ENCODE measurements around the gene CAMK2N1. TPM values are rescaled to one million over a fixed set of nuclear protein-coding genes. Genes with fewer than 3 reads are reported as not detected.
A peak's percentile ranks its signal among the peaks of the same experiment; 100 is the strongest.

CAMK2N1 gene
- total RNA-seq, 1 experiment from 2014 or later = 10.1 TPM

- ATAC-seq = no peak
- TF ChIP-seq ZSCAN18 (CRISPR knock-in tag; IDR thresholded peaks at IDR 0.05) = no peak
- no peak for DNase-seq (ENCODE audit: low spot score)
- ChIA-PET CTCF (interaction anchor here (1.3 to 2.6 kb wide), 3 partner anchors 13 to 154 kb away, joined by 4 to 10 read pairs (median 6); partner anchors contain the start of gene DDOST), POLR2A (no interaction called here)
- Mint-ChIP-seq H3K4me1 (peaks cover 4% of the 10 kb centered on the region; the same call in 1 of the 2 replicates), H3K36me3 (peaks cover 2% of the 10 kb centered on the region; the same call in 1 of the 2 replicates), H3K27ac (peak overlapping the region; percentile 92), H3K27me3 (ENCODE audit: low read depth) (peaks cover 26% of the 10 kb centered on the region), H3K9me3 (no peaks in the 10 kb centered on the region), H3K4me3 (peak overlapping the region; percentile 92)
Measured at GRCh38 chr1:20507248-20507563, 21.2 kb upstream of the CAMK2N1 start.

GRCh38 chr1:20505488-20505887 lies 19.5 kb upstream of the CAMK2N1 start:
- ATAC-seq (no peak), DNase-seq (ENCODE audit: low spot score) (no peak)
- peaks cover 15% of the 10 kb centered on the region for H3K27me3 Mint-ChIP-seq (ENCODE audit: low read depth)
- no peak for TF ChIP-seq CREB1 (CRISPR knock-in tag; IDR thresholded peaks at IDR 0.05)
- TF ChIP-seq SMAD3 (CRISPR knock-in tag; IDR thresholded peaks at IDR 0.05; ENCODE audit: borderline replicate concordance) = no peak
- no peak for TF ChIP-seq FOXP4 (CRISPR knock-in tag; IDR thresholded peaks at IDR 0.05)
- TF ChIP-seq ZBTB21 (CRISPR knock-in tag; IDR thresholded peaks at IDR 0.05; ENCODE audit: borderline replicate concordance) = no peak
- no peak for TF ChIP-seq OVOL2 (CRISPR knock-in tag; IDR thresholded peaks at IDR 0.05; ENCODE audit: borderline replicate concordance)
- no peak for TF ChIP-seq FOXK1 (CRISPR knock-in tag; IDR thresholded peaks at IDR 0.05)
- TF ChIP-seq ZNF281 (CRISPR knock-in tag; IDR thresholded peaks at IDR 0.05) = no peak
- TF ChIP-seq CBFB (CRISPR knock-in tag; IDR thresholded peaks at IDR 0.05; ENCODE audit: low read depth) = no peak
- TF ChIP-seq ZNF232 (CRISPR knock-in tag; IDR thresholded peaks at IDR 0.05) = no peak
- TF ChIP-seq E2F5 (CRISPR knock-in tag; IDR thresholded peaks at IDR 0.05) = no peak
- no peak for TF ChIP-seq ATF1 (CRISPR knock-in tag; IDR thresholded peaks at IDR 0.05)
- no peak for TF ChIP-seq GTF2I (CRISPR knock-in tag; conservative IDR thresholded peaks at IDR 0.05)
- TF ChIP-seq CTCF (IDR thresholded peaks at IDR 0.05) = no peak
- no peak for TF ChIP-seq PRDM15 (CRISPR knock-in tag; IDR thresholded peaks at IDR 0.05)
- TF ChIP-seq ATF2 (CRISPR knock-in tag; IDR thresholded peaks at IDR 0.05; ENCODE audit: borderline replicate concordance, low read depth) = no peak
- no peak overlapping the region for H3K27ac Mint-ChIP-seq
- no peak overlapping the region for H3K4me3 Mint-ChIP-seq
- POLR2A ChIA-PET = interaction anchor here (0.7 kb wide), 1 partner anchor 129 kb away, joined by 4 read pairs; no protein-coding TSS in a partner anchor
- H3K36me3 Mint-ChIP-seq = peaks cover 16% of the 10 kb centered on the region
- peaks cover 4% of the 10 kb centered on the region; the same call in 1 of the 2 replicates for H3K4me1 Mint-ChIP-seq
- CTCF ChIA-PET = interaction anchor here (1.0 kb wide), 1 partner anchor 11 kb away, joined by 4 read pairs; no protein-coding TSS in a partner anchor
- H3K9me3 Mint-ChIP-seq = no peaks in the 10 kb centered on the region

All from WTC11 (cell line).